ENCODE results near the gene GADD45A. TPM values are rescaled to one million over a fixed set of nuclear protein-coding genes. Genes with fewer than 3 reads are reported as not detected.
A peak's percentile ranks its signal among the peaks of the same experiment; 100 is the strongest.

GADD45A gene
- polyA plus RNA-seq, 3 donors, result 7.5 to 14.3 (median 9.6) TPM

- Histone ChIP-seq H3K9me3 (replicated peaks in 1 of 2; ENCODE audit: control insufficient read depth in 1 of 2, insufficient read depth in 1 of 2, low read length in 2 of 2) (no peaks in the 10 kb centered on the region), H3K9ac (ENCODE audit: insufficient read depth, low read length, poor library complexity, severe bottlenecking) (no peak overlapping the region), H3K4me3 (replicated peaks in 1 of 3; ENCODE audit: low read depth in 2 of 3, low read length in 3 of 3) (no peak overlapping the region), H3K4me1 (ENCODE audit: control insufficient read depth in 1 of 2, insufficient read depth in 2 of 2, low read length in 2 of 2) (no peaks in the 10 kb centered on the region), H3K4me2 (replicated peaks; ENCODE audit: extremely low read depth, low read length, poor library complexity, severe bottlenecking) (no peak overlapping the region), H2AFZ (ENCODE audit: insufficient read depth, low read depth, low read length, poor library complexity, severe bottlenecking) (no peak overlapping the region), H3K36me3 (replicated peaks in 1 of 2; ENCODE audit: control insufficient read depth in 1 of 2, insufficient read depth in 2 of 2, low read length in 2 of 2) (no peaks in the 10 kb centered on the region), H3K27me3 (ENCODE audit: control insufficient read depth in 2 of 2, insufficient read depth in 2 of 2, low read length in 2 of 2) (no peaks in the 10 kb centered on the region), H4K20me1 (ENCODE audit: insufficient read depth, low read length) (no peaks in the 10 kb centered on the region), H3K27ac (ENCODE audit: low read depth in 1 of 2, low read length in 2 of 2) (no peak overlapping the region), H3K79me2 (ENCODE audit: insufficient read depth, low read length) (no peaks in the 10 kb centered on the region)
- H3K9me3 Mint-ChIP-seq, result no peaks in the 10 kb centered on the region
- H3K27me3 Mint-ChIP-seq (ENCODE audit: low read depth in 3 of 3), result peaks cover 0 to 7% (median 0%) of the 10 kb centered on the region in 3 donors
- no peak overlapping the region for H3K4me3 Mint-ChIP-seq
- no peak overlapping the region for H3K27ac Mint-ChIP-seq
- TF ChIP-seq CTCF (IDR thresholded peaks at IDR 0.05), result no peak
- H3K36me3 Mint-ChIP-seq, result no peaks in the 10 kb centered on the region
- intact Hi-C loops (cut with micrococcal nuclease), result no loop called here
- peaks cover 7% of the 10 kb centered on the region for H3K4me1 Mint-ChIP-seq
- peak in 1 of 3 donors; percentile 47 for DNase-seq
- 73% methylated on average over 1 of the region's 2 CpGs for WGBS (ENCODE audit: insufficient coverage)
These were observed 32.2 kb upstream of the GADD45A start for GRCh38 chr1:67652800-67653199.

- H3K27me3 Mint-ChIP-seq (ENCODE audit: low read depth in 3 of 3), result peaks cover 0 to 7% (median 0%) of the 10 kb centered on the region in 3 donors
- no peak for DNase-seq
- H3K9me3 Mint-ChIP-seq, result no peaks in the 10 kb centered on the region
- Histone ChIP-seq H3K27me3 (ENCODE audit: control insufficient read depth in 2 of 2, insufficient read depth in 2 of 2, low read length in 2 of 2) (no peaks in the 10 kb centered on the region), H3K4me1 (ENCODE audit: control insufficient read depth in 1 of 2, insufficient read depth in 2 of 2, low read length in 2 of 2) (no peaks in the 10 kb centered on the region), H3K27ac (ENCODE audit: low read depth in 1 of 2, low read length in 2 of 2) (no peak overlapping the region), H3K36me3 (replicated peaks in 1 of 2; ENCODE audit: control insufficient read depth in 1 of 2, insufficient read depth in 2 of 2, low read length in 2 of 2) (no peaks in the 10 kb centered on the region), H3K4me2 (replicated peaks; ENCODE audit: extremely low read depth, low read length, poor library complexity, severe bottlenecking) (no peak overlapping the region), H2AFZ (ENCODE audit: insufficient read depth, low read depth, low read length, poor library complexity, severe bottlenecking) (no peak overlapping the region), H3K9me3 (replicated peaks in 1 of 2; ENCODE audit: control insufficient read depth in 1 of 2, insufficient read depth in 1 of 2, low read length in 2 of 2) (no peaks in the 10 kb centered on the region), H3K9ac (ENCODE audit: insufficient read depth, low read length, poor library complexity, severe bottlenecking) (no peak overlapping the region), H3K79me2 (ENCODE audit: insufficient read depth, low read length) (no peaks in the 10 kb centered on the region), H3K4me3 (replicated peaks in 1 of 3; ENCODE audit: low read depth in 2 of 3, low read length in 3 of 3) (no peak overlapping the region), H4K20me1 (ENCODE audit: insufficient read depth, low read length) (no peaks in the 10 kb centered on the region)
- H3K4me1 Mint-ChIP-seq, result peaks cover 7% of the 10 kb centered on the region
- TF ChIP-seq CTCF (IDR thresholded peaks at IDR 0.05), result no peak
- H3K36me3 Mint-ChIP-seq, result no peaks in the 10 kb centered on the region
- H3K27ac Mint-ChIP-seq, result no peak overlapping the region
- intact Hi-C loops (cut with micrococcal nuclease), result no loop called here
- no peak overlapping the region for H3K4me3 Mint-ChIP-seq
These were observed 31.7 kb upstream of the GADD45A start for GRCh38 chr1:67653304-67653703.
